GM12864 (cell line): ENCODE results near the gene ZNF318.
"Not testable (repeated sequence)": the region's sequence is repeated elsewhere in the genome, so short reads cannot be mapped to it uniquely, and the experiment has no call there.

ENCODE experiments used
- DNase-seq: peaks from one replicate; pipeline ENCODE4 v3.0.0-alpha.2; 2011; ENCODE audit warnings: low read depth
- H3K4me3 ChIP-seq: 2 replicates; pipeline ENCODE4 v1.5.1; 2011; ENCODE audit warnings: mild to moderate bottlenecking, low read depth, low read length, control low read depth
- CTCF ChIP-seq: IDR thresholded peaks from 2 replicates; pipeline ENCODE4 v1.5.1; 2011; ENCODE audit warnings: low read depth, mild to moderate bottlenecking, moderate library complexity, low read length, control low read depth, inconsistent platforms; ENCODE audit errors: missing control alignments

ZNF318 gene, protein sequence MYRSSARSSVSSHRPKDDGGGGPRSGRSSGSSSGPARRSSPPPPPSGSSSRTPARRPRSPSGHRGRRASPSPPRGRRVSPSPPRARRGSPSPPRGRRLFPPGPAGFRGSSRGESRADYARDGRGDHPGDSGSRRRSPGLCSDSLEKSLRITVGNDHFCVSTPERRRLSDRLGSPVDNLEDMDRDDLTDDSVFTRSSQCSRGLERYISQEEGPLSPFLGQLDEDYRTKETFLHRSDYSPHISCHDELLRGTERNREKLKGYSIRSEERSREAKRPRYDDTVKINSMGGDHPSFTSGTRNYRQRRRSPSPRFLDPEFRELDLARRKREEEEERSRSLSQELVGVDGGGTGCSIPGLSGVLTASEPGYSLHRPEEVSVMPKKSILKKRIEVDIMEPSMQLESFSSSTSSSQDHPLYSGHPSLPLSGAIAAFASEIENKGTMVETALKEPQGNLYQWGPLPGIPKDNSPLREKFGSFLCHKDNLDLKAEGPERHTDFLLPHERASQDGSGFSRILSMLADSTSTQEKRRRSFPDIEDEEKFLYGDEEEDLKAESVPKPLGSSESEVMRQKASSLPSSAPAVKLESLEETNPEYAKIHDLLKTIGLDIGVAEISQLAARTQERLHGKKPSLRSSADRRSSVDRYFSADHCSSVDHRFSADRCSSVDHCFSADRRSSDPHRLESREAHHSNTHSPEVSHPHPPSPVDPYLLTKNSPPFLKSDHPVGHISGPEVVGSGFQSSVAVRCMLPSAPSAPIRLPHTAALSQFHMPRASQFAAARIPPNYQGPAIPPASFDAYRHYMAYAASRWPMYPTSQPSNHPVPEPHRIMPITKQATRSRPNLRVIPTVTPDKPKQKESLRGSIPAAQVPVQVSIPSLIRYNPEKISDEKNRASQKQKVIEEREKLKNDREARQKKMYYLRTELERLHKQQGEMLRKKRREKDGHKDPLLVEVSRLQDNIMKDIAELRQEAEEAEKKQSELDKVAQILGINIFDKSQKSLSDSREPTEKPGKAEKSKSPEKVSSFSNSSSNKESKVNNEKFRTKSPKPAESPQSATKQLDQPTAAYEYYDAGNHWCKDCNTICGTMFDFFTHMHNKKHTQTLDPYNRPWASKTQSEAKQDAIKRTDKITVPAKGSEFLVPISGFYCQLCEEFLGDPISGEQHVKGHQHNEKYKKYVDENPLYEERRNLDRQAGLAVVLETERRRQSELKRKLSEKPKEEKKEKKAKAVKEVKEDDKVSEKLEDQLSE (N-terminal part only)

GRCh38 chr6:43369174-43370002 lies at the start of gene ZNF318:
TSS of gene ZNF318 (minus strand) at chr6:43369647. CDS start at chr6:43369365, 282 bp downstream.
- peak within 1 kb of the TSS; percentile 81 for H3K4me3 ChIP-seq
- DNase-seq = peak; percentile 85
- no peak for TF ChIP-seq CTCF

DNA sequence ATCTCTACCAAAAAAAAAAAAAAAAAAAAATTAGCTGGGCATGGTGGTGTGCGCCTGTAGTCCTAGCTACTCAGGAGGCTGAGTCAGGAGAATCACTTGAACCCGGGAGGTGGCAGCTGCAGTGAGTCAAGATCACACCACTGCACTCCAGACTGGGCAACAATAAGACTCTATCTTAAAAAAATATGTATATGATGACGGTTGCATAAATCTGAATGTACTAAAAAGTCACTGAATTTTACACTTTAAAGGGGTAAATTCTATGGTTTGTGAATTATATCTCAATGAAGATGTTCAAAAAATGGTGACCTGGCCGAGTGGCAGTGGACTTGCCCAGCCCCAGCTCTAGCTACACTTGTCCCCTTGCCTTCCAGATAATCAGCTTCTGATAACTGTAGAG lies 47.5 kb upstream of the ZNF318 start:
- TF ChIP-seq CTCF = no peak
- H3K4me3 ChIP-seq = no peak overlapping the region

GRCh38 chr6:43415275-43415674 lies 45.8 kb upstream of the ZNF318 start:
- H3K4me3 ChIP-seq, DNase-seq: not testable (repeated sequence)

More for the DNA sequence above, 47.5 kb upstream of the ZNF318 start:
- no peak for DNase-seq

DNA sequence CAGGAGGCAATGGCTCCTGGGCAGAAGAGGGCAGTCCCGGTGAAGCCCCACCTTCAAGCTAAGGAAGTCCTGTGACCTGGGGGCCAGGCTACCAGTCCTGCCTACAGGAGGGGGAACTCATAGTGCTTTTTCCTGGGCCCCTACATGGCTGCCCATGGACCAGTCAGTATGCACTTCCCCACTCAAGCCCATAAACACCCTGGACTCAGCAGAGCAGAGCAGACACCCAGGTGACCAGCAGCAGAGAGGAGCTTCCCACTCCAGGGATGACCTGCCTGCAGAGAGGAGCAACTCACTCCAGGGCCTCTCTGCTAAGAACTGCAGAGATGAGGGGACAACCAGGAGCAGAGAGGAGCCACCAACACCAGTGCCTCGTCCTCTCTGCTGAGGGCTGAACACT lies 43.6 kb upstream of the ZNF318 start:
- H3K4me3 ChIP-seq = no peak overlapping the region
- DNase-seq = no peak
- no peak for TF ChIP-seq CTCF

DNA sequence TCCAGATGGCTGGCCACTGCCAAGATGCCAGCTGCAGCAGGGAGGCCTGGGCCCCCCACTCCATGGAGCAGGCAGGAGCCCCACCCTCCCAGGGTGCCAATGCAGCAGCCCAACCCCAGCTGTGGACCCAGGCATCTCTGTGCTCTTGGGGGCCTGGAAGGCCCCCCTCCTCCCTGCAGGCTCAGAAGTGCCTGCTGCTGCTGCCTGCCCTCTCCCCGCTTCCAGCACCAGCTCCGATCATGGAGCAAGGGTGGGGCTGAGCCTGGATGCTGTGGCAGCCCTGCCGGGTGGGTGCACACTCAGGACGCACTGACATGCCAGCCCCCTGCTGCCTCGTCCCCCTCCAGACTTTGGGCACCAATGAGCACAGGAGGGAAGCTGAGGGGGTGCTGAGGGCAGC lies 43.1 kb upstream of the ZNF318 start:
- DNase-seq = no peak
- TF ChIP-seq CTCF = no peak
- no peak overlapping the region for H3K4me3 ChIP-seq

GRCh38 chr6:43410776-43411175 lies 41.3 kb upstream of the ZNF318 start:
- not testable (repeated sequence) for H3K4me3 ChIP-seq, DNase-seq

DNA sequence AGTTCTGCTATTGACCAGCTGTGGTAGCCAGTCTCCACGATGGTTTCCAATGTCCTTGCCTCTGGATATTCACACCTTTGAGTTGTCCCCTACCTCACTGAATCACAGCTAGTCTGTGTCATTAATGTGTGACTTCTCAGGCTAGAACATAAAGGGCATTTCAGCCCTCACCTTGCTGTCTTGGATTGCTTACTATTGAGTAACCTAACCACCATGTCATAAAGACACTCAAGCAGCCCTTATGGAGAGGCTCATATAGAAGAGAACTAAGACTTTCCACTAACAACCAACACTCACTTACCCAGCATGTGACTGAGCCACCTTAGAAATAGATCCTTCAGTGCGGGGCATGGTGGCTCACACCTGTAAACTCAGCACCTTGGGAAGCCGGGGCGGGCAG lies 38.8 kb upstream of the ZNF318 start:
- no peak for DNase-seq
- no peak overlapping the region for H3K4me3 ChIP-seq
- no peak for TF ChIP-seq CTCF
